GM21737 (cell line): Measurements from ENCODE around the gene CTAGE4.
"Not testable (repeated sequence)": the region's sequence is repeated elsewhere in the genome, so short reads cannot be mapped to it uniquely, and the experiment has no call there.

Experiments
- ATAC-seq: cut with Tn5 transposase; IDR thresholded peaks from one replicate; pipeline ENCODE4 v1.9.1; 2021; ENCODE audit warnings: mild to moderate bottlenecking, moderate library complexity; ENCODE audit not compliant: unreplicated experiment

CTAGE4 gene

GRCh38 chr7:144183166-144183565 is at the start of gene CTAGE4:
Gene CTAGE4, plus strand, starts transcription at chr7:144183466. Its CDS starts 38 bp downstream, at chr7:144183504.
- not testable (repeated sequence) for ATAC-seq

- ATAC-seq = no peak
These were observed 49.1 kb upstream of the CTAGE4 start for GRCh38 chr7:144134116-144134515.

- ATAC-seq = no peak
These were observed 45.8 kb upstream of the CTAGE4 start for GRCh38 chr7:144137501-144137900.

GRCh38 chr7:144142187-144142586 is 41.1 kb upstream of the CTAGE4 start:
- no peak for ATAC-seq

- no peak for ATAC-seq
These were observed 38.8 kb upstream of the CTAGE4 start for GRCh38 chr7:144144426-144144825.

- no peak for ATAC-seq
These were observed 34.9 kb upstream of the CTAGE4 start for GRCh38 chr7:144148224-144148827.

GRCh38 chr7:144158861-144159260 is 24.4 kb upstream of the CTAGE4 start:
- ATAC-seq = no peak

- ATAC-seq = no peak
These were observed 18.5 kb upstream of the CTAGE4 start for GRCh38 chr7:144164784-144165183.

GRCh38 chr7:144171594-144172350 is 11.5 kb upstream of the CTAGE4 start:
- ATAC-seq = not testable (repeated sequence)

GRCh38 chr7:144174613-144175012 is 8.7 kb upstream of the CTAGE4 start:
- ATAC-seq = no peak

GRCh38 chr7:144178380-144179164 is 4.7 kb upstream of the CTAGE4 start:
- peak; percentile 92 for ATAC-seq

GRCh38 chr7:144179165-144179479 is 4.1 kb upstream of the CTAGE4 start:
- ATAC-seq = peak; percentile 28

GRCh38 chr7:144187848-144188247 is 4.6 kb downstream of the CTAGE4 start:
- ATAC-seq = not testable (repeated sequence)

- ATAC-seq = not testable (repeated sequence)
These were observed 5.4 kb downstream of the CTAGE4 start for GRCh38 chr7:144188578-144189171.

GRCh38 chr7:144193782-144194181 is 10.5 kb downstream of the CTAGE4 start:
- not testable (repeated sequence) for ATAC-seq

- not testable (repeated sequence) for ATAC-seq
These were observed 11.2 kb downstream of the CTAGE4 start for GRCh38 chr7:144194453-144194852.

- peak; percentile 65 for ATAC-seq
These were observed 12.1 kb downstream of the CTAGE4 start, which contains the start of gene ARHGEF35 for GRCh38 chr7:144195212-144195872. Gene ARHGEF35, minus strand, starts transcription at chr7:144195833. Its CDS starts 7,450 bp downstream, at chr7:144188383.

- not testable (repeated sequence) for ATAC-seq
These were observed 15.7 kb downstream of the CTAGE4 start for GRCh38 chr7:144198934-144199333.

- ATAC-seq = peak; percentile 38
These were observed 18.7 kb downstream of the CTAGE4 start for GRCh38 chr7:144201978-144202377.

GRCh38 chr7:144203086-144203485 is 19.8 kb downstream of the CTAGE4 start:
- ATAC-seq = not testable (repeated sequence)

- ATAC-seq = not testable (repeated sequence)
These were observed 22.0 kb downstream of the CTAGE4 start for GRCh38 chr7:144205306-144205705.
